Right ventricle myocardium superior (tissue), 1 donor: ENCODE measurements around the gene IQSEC1. TPM values are rescaled to one million over a fixed set of nuclear protein-coding genes. Genes with fewer than 3 reads are reported as not detected.

Experiments
- ATAC-seq: fragments of 200-7000 bp; cut with Tn5 transposase; one replicate; pipeline ENCODE4 v1.9.1; 2020; ENCODE audit warnings: mild to moderate bottlenecking; ENCODE audit not compliant: poor library complexity
- DNase-seq: peaks from one replicate; pipeline ENCODE4 v3.0.0-alpha.2; 2020
- intact Hi-C: fragments of 100-400 bp; cut with DNase I; formaldehyde crosslinking; loops from one replicate; pipeline ENCODE4 v1.11.2; 2022
- total RNA-seq: library from RNA; stranded (reverse); fragmentation: NEBNext Ultra II Directional; extraction: Animal tissue kit (Norgen Biotek cat#: 25700); gene quantifications from one replicate; pipeline ENCODE4 v1.2.1, GENCODE V29; 2021
- donor health status: DM: no; HTN: yes; CAD: no; lungs with severe emphysema.

The IQSEC1 gene
- total RNA-seq, 1 donor from 2014 or later: 78.6 TPM

DNA sequence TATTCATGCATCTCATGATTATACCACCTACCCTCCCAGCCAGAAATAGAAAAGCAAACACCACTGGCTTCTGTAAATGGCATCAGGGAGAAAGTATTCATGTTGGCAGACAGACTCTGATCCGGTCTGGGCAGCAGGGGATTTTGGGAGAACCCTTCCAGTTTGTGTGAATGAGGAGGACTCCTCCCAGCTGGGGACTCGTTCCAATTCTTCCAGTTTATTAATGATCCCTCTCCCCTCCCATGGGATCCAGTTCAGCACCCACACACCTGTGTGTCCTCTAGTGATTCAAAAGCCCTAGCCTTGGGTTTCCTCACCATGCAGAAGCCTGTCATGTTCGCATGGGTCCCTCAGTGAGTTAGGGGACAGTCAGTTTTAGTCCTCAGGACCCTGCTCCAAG lies 110.9 kb downstream of the IQSEC1 start:
- intact Hi-C loops: no loop called here
- no peak for ATAC-seq
- DNase-seq: no peak

DNA sequence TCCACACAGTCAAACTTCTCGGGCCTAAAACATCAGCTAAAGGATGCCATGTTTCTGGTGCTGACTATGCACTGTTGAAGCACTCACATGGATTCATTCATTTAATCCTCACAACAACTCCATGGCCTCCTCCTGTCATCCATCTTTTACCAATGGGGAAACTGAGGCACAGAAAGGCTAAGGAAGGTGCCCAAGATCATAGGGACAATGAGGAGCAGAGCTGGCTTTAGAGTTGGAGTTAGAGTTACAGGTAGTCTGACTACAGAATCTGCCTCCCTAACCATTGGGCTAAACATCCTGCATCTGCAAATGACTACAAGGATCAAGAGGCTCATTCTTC lies 111.6 kb downstream of the IQSEC1 start:
- ATAC-seq (no peak), DNase-seq (no peak)
- intact Hi-C loops: no loop called here

DNA sequence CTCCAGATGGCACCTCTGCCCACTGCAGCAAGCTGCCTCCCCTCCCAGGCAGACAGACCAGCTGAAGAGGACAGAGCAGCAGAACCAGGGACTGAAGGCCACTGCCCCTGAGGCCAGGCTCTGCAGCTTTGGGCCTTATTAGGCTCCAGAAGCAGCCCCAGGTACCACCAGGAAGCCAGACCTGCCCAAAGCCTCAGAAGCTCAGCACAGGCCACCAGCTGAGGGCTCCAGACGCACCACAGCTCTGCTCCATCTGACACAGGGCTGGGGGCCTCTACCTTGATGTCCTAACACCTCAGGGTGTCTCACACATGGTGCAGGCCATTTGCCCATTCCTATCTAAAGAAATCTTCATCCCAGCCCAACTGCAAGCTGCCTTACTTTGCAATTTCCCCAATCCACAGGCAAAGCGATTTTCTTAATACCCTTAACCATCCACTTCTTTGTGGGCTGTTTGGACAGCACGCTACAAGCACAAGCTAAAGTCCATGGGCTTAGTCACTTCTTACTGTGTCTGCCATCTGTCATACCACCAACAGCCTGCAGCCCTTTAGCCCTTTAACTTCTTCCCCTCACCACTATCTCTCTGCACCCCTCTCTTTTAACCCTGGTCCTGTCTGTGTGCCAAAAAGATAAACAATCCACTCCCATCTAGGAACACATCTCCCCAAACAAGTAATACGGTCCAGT lies 112.1 kb downstream of the IQSEC1 start:
- intact Hi-C loops: no loop called here
- ATAC-seq (no peak), DNase-seq (no peak)

DNA sequence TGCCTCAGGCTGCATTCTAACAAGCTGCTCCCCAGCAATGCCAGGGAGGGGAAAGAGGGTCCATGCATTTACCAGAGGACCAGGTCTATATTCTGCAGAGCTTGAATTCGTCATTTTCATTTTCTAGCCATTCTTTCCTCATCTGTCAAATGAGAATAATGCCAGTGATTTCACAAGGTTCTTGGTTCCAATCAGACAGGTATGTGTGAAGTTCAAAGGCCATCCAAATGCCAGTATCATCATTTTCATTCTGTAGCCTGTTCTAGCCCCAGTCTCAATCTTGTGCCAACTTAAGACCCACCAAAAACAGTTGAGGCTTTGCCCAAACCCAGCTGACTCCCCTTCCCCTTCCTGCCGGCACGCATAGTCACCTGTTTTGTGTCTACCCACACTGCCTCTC lies 112.7 kb downstream of the IQSEC1 start:
- no peak for DNase-seq
- intact Hi-C loops: no loop called here
- ATAC-seq: no peak

GRCh38 chr3:12959838-12960378 lies 113.3 kb downstream of the IQSEC1 start:
- intact Hi-C loops: no loop called here
- peak; percentile 78 for DNase-seq
- ATAC-seq: peak; percentile 16

DNA sequence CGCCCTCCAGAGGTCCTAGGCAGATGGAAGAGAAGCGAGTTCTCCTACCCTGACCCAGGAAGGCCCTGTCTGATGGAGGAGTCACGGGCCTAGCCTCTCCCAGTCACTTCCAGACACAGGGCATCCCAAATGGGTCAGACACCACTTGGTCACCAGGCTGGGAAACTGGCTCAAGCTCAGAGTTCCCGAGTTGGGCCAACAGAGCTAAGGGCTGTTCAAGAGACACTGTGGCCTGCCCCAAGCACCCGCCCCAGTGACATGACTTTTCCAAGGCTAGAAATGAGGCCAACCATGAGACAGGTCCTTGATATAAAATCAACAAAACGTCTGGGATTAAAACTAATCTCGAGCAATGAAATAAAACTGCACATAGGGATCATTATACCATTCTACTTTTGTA lies 113.8 kb downstream of the IQSEC1 start:
- no peak for ATAC-seq
- intact Hi-C loops: no loop called here
- no peak for DNase-seq

DNA sequence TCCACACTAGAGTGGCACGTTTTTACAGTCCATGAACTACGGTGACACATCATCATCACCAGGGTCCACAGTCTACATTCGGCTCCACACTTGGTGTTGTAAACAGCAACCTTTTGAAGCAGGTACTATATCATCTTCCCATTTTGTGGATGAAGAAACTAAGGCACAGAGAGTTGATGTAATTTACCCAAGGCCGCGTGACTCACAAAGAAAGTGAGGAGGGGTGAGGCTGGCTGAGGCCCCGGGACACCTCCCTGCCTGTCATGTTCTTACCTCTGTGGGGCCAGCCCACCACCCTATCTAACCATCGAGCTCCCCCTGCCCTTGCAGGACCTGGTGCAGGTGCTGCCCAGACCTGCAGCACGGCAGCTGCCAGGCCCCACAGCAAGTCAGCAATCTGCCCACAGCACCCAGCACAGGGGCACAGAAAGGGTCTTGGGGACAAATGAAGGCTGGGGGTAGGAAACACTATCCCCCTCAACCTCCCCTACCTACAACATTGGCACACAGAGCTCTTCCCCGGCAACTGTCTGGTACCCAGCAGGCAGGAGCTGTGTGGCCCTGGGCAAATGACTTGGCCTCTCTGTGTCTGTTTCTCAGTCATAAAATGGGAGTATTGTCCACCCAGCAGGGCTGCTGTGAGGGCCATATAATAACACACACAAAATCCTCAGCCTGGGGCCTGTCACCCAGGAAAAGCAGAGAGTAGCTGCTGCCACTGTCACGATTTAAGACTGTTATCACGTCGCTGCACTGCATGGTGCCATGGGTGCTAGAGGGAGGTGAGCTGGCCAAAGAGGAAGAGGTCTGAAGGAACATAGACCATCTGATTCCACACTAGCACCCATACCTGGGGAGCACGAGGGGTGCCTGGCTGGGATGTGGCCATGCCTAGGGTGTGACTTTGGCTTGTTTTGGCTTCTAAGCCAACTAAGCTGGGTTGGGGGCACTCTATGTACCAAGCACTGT lies 115.1 kb downstream of the IQSEC1 start:
- ATAC-seq (no peak), DNase-seq (no peak)
- intact Hi-C loops: no loop called here

GRCh38 chr3:12957339-12957738 lies 115.9 kb downstream of the IQSEC1 start:
- DNase-seq (no peak), ATAC-seq (no peak)
- intact Hi-C loops: no loop called here

GRCh38 chr3:12956316-12956660 lies 116.9 kb downstream of the IQSEC1 start:
- no peak for DNase-seq
- intact Hi-C loops: no loop called here
- ATAC-seq: no peak

DNA sequence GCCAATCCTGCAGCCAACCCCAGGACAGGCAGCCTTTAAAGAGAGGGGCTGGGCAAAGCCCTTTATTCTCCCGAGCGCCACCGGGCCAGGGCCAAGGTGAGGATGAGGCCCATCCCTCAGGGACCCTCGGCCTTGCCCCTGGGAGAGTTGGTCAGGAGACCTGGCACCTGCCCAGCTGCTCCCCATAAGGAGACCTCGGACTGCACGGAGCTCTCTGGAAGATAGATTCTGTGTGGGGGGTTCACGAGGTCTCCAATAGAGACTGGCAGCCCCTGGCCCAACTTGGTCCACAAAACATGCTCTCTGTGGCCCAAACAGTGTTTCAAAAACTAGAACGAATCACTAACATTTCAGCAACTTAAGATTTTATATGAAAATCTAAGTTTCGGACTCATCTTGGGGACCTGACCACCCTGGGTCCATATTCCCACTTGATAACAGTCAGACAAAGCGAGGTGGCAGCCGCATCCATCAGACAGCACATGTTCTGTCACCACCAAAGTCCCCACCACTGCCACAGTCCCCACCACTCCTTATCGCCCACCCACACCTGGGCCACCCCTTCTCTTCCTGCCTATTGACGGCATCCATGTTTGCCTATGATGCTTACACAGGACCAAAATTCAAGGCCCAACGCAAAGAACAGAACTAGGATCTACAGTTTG lies 117.4 kb downstream of the IQSEC1 start:
- no peak for DNase-seq
- ATAC-seq: peak; percentile 4
- intact Hi-C loops: no loop called here

DNA sequence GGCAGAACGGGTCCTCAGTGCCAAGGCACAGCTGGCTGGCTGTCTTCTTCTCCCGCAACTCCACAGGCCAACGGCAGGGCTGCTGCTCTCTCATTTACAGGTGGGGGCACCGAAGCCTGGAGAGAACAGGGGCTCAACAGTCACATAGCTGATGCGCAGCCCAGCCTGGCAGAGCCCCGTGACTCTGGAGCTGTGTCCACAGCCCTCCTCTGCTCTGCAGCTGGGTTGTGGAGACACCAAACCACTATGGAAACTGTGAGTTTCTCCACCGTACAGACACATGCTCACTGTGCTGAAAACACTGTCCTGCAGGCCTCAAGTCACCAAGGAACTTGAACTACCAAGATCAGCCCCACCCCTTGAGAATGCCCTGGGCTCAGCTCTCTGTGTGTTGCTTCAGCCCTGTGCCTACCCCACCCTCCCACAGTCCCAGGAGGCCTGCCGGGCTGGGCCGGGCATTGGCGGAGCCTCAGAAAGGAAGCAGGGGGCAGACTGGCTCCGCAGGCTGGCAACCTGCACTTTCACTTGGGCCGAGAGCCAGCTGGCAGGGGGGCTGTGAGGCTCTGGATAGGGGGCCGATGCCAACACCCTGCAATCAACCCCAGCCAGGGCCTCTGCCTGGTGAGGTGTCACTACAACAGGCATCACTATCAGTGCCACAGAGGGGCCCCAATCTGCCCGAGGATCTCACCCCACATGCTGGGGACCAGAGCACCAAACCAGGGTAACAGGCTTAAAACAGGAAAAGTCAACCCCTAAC lies 118.2 kb downstream of the IQSEC1 start:
- intact Hi-C loops: no loop called here
- peak; percentile 91 for ATAC-seq
- DNase-seq: peak; percentile 90

- no peak for ATAC-seq
- intact Hi-C loops: no loop called here
- no peak for DNase-seq
These were observed 119.0 kb downstream of the IQSEC1 start for GRCh38 chr3:12954180-12954579.

- intact Hi-C loops: no loop called here
- ATAC-seq: no peak
- DNase-seq: no peak
These were observed 119.8 kb downstream of the IQSEC1 start for GRCh38 chr3:12953201-12953995.

- no peak for DNase-seq
- no peak for ATAC-seq
- intact Hi-C loops: no loop called here
These were observed 120.7 kb downstream of the IQSEC1 start for GRCh38 chr3:12952343-12953200.

GRCh38 chr3:12948891-12949711 lies 124.1 kb downstream of the IQSEC1 start:
- DNase-seq (no peak), ATAC-seq (peak; percentile 11)
- intact Hi-C loops: no loop called here

DNA sequence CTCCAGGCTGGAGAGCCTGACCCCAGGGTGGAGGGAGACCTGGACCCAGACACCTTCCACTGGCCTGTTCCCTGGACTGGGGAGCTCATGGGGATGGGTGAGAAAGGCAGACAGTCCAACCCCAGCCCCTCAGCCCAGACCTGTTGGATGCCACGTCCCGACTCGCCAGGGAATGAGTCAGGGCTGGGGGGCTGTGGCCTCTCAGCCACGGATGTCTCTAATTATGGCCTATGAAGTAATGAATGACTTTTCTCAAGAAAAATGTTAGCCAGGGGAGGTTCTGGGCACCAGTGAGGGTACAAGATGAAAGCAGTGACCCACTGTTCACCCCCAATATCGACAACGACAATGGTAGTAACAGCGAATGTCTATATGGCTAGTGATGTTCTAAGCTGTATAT lies 124.9 kb downstream of the IQSEC1 start:
- no peak for ATAC-seq
- intact Hi-C loops: no loop called here
- DNase-seq: no peak
